GM19324 (cell line): Measurements from ENCODE around the gene PRKCB.
"Not testable (repeated sequence)": the region's sequence is repeated elsewhere in the genome, so short reads cannot be mapped to it uniquely, and the experiment has no call there.

Experiments used
- ATAC-seq: cut with Tn5 transposase; IDR thresholded peaks from one replicate; pipeline ENCODE4 v1.9.1; 2021; ENCODE audit warnings: mild to moderate bottlenecking, moderate library complexity; ENCODE audit not compliant: unreplicated experiment, low FRiP score

Gene PRKCB

DNA sequence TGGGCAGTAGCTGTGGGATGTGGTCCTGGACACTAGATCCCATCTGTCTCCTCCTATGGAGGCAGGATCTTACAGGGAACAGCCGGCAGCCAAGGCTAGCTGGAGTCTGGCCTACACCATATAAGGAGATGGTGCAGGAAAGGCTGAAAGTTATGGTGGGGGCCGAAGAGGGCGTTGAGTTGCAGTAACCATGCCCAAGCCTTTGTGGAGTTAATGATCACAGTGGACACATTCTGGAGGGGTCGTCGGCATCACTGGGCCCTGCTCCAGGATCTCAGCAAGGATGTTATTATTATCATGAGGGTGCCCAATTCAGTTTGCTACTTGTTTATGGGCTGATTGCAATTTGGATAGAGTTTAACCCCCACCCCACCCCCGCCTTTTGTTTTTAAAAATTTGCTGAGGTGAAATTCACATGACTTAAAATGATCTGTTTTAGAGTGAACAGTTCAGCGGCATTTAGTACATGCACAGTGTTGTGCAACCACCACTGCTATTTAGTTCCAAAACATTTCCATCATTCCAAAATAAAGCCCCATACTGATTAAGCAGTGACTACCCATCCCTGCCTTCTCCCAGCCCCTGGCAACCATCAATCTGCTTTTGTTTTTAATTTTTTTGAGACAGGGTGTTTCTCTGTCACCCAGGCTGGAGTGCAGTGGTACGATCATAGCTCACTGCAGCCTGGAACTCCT, 236.0 kb downstream of the PRKCB start:
- no peak for ATAC-seq

DNA sequence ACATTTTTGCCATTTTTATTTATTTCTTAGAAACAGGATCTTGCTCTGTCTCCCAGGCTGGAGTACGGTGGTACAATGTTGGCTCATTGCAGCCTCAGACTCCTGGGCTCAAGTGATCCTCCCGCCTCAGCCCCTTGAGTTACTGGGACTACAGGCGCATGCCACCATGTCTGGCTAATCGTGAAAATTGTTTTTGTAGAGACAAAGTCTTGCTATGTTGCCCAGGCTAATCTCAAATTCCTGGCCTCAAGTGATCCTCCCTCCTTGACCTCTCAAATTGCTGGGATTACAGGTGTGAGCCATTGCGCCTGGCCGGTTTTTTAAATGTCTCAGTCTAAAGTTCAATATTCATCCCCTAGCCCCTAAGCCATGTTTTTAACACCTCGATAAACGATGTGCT, 237.5 kb downstream of the PRKCB start:
- ATAC-seq: no peak

DNA sequence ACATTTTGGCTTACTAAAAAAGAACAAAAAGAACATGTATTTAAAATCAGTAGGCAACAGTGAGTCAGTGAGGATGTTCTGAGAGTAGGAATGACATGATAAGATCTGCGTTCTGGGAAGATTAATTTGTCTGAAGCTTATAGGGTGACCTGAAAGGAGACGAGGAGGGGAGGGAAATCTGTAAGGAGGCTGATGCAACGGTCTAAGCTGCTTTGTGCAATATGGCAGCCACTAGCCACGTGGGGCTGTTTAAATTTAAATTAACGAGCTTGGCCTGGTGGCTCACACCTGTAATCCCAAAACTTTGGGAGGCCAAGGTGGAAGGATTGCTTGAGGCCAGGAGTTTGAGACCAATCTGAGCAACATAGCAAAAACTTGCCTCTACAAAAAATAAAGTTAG, 238.8 kb downstream of the PRKCB start:
- ATAC-seq: no peak

DNA sequence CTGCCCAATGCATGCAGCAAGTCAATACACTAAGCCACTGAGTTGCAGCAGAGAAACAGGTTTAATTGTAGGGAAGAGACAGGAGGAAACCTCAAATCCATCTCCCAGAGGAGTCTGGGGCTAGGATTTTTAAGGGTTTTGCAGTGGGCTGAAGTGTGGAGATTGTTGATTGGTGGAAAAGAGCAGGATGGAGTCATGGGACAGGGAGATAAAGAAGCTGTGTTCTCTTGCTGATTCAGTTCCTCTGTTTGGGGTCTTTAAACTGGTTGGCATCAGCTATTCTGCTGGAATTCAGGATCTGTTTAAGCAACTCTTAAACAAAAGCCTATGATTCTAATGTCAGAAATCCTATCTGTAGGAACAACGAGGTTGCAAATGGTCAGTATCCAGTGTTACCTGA, 239.5 kb downstream of the PRKCB start:
- ATAC-seq: no peak

DNA sequence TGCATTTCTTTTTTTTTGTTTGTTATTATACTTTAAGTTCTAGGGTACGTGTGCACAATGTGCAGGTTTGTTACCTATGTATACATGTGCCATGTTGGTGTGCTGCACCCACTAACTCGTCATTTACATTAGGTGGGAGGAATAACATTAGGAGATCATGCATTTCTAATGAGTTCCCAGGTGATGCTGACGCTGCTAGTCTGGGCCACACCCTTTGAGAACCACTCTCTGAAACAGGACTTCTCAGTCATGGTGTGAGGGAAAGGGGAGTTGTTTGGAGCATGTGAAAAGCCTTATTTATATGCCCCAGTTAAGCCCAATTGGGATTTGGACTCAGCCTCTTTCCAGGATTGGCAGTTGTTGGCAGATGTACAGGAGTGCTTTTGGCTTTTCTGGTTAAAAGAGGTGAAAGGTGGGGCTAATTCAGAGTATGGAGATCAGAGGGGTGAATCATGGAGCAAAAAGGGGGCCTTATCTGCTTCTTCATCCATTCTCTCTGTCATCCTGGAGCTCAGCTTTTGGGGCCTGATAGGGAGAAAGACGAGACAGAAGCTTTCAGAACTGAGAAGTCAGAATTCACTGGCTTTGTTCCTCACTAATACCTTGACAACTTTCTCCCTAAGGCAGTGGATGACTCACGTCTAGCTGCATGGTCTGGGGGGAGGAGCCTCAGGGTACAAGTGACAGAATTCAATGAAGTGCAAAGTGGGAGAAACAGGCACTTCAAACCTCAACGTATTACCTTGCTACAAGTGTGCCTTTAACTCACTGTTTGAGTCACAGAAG, 240.3 kb downstream of the PRKCB start:
- no peak for ATAC-seq

DNA sequence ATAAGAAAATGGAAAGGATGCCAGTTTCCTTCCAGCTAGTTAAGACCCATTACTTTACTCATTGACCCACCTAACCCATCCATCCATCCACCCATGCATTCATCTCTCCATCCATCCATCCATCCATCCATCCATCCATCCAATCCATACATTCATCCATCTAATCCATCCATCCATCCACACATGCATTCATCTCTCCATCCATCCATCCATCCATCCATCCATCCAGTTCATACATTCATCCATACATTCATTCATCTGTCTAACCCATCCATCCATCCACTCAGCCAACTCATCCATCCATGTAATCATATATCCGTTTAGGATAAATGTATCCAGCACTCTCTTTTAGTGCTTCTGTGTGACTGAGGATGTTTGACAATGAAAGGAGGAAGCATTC, 241.5 kb downstream of the PRKCB start:
- no peak for ATAC-seq

DNA sequence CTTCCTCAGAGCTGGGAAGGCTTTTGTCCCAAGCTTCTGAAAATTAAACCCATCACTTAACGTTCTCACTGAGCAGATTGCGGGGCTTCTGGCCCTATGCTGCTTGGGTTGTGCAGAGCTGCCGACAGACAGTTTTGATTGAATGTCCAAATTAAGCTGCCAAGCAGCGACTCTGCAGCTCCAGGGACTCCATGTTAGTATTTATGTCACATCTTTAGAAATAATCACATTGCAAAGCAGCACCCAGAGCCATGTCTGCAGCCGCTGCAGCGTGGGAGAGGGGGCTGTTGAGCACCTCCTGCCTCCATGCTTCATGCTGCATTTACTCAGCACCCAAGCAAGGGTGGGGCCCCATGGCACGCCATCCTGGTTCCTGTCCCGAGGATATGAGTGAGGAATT, 242.2 kb downstream of the PRKCB start:
- ATAC-seq: no peak

DNA sequence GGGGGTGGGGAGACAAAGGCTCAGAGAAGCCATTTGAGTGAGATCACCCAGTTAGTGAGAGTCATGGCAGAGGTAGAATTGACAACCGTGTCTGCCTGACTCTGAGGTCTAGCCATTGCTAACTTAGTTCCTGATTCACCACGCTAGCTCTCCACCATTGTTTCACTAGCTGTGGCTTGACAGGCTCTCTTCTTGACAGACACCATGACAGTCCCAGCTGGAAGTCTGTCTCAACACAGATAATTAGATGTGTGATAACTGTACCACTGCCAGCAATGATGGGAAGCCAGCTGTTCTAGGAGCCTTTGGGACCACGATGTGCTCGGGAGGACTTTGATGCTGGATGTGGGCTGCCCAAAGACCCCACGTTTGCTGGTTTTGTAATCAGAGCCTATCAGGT, 249.9 kb downstream of the PRKCB start:
- ATAC-seq: no peak

DNA sequence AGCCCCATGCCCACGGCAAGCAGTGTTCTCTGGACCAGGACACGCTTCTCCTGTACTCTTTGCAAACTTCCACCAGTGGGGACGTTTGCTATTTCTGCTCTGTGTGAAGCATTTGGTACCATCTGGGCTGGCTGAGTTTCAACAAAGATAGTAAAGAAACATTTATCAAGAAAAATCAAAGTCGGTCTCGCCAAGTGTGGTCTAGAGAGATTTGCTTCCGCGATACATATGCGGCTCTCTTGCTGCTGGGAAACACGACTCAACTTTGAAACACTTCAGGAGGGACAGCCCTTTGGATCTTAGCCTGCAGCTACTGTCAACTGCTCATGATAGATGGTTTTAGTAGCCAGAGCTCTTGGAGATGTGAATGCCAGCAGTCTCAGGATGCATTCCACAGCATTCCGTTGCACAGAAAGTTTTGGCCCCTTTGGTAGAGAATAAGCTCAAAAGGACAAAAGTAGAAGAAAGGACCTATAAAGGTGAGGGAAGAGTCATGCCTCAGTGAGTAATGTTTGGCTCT, 252.2 kb downstream of the PRKCB start:
- ATAC-seq: no peak

DNA sequence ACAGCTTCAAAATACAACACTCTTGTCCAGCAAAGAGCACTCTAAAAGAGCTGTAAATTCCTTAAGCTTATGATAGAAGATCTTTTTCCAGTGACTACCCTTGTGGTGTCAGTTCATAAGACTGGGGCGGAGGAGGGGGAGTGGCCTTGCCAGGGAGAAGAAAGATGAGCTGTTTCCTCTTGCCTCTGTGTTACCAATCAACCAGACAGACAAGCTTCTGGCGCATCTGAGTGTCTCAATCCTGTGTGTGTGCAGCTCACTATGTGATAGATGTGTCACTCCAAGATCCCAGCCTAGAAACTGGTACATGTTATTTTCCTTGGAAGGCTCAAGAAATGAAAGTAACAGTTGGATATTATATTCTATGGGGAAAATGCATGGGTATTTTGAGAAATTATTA, 253.0 kb downstream of the PRKCB start:
- ATAC-seq: no peak

DNA sequence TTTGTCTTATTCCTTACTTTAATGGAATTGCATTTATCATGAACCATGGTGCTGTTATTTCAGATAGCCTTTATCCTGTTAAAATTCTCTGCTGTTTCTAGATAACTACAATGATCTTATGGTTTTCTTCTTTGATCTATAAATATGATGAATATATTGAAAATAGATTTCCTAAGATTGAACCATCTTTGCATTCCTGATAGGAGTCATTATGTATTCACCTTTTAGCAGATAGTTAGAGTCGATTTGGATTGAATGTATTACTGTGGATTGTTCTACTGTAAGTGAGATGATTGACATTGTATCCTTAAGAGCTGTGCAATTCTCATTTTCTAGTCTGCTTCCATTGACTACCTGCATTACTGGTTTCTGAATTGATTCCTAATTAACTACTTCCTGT, 255.3 kb downstream of the PRKCB start:
- ATAC-seq: no peak

DNA sequence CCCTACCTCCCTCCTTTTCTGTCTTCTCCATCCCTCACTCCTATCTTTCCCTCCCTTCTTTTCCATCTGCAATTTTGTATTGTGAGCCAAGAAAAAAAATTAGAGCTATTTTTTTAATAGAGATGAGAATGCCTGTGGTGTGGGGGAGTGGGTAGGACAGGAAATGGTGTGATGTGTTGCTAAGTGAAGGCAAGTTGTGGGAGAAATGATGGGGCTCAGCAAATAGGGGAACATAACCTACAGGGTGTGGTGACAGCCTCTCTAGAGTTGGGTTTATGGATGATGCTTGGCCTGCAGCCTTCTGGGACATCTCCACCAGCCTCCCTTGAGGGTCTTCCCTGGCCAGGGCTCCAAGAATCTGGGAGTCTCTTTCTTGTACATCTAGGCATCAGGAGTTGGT, 257.3 kb downstream of the PRKCB start:
- no peak for ATAC-seq

DNA sequence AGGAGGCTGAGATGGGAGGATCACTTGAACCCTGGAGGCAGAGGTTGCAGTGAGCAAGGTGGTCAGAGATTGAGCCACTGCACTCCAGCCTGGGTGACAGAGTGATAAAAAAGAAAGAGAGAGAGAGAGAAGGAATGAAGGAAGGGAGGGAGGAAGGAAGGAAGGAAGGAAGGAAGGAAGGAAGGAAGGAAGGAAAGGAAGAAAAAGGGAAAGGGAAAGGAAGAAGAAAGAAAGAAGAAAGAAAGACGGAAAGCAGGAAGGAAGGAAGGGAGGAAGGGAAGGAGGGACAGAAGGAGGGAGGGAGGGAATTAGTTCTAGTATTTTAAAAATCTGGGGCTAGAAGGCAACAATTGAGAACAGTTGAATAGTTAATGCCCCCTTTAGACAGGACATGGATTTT, 258.9 kb downstream of the PRKCB start:
- no peak for ATAC-seq

DNA sequence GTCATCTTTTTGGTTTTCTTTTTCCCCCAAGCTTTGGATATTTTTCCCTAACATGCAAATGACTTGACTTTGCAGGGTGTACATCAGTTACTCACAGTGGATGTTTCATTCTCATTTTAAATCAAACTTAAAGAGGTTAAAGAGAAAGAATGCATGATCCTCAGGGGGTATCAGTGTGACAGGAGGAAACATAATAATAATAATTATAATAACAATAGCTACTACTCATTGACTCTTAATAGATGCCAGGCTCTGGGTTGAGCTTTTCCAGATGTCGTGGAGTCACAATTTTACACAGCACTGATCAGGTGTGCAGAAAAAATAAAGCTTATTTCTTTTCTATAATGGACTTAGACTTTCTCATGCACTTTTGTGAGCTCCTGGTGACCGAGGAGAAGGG, 263.1 kb downstream of the PRKCB start:
- ATAC-seq: no peak

DNA sequence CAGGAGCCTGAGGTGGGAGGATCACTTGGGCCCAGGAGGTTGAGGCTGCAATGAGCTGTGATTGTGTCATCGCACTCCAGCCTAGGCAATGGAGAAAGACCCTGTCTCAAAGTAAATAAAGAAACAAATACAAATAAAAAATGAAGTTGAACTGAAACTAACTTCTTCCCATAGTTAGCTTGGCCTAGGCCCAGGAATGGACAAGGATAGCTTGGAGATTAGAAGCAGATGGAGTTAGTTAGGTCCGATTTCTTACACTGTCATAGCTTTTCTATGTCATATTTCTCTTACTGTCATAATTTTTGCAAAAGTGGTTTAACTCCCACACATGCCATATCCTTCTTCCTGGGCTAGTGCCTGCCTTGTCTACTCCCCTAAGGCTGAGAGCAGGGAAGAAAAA, 265.6 kb downstream of the PRKCB start:
- ATAC-seq: no peak

DNA sequence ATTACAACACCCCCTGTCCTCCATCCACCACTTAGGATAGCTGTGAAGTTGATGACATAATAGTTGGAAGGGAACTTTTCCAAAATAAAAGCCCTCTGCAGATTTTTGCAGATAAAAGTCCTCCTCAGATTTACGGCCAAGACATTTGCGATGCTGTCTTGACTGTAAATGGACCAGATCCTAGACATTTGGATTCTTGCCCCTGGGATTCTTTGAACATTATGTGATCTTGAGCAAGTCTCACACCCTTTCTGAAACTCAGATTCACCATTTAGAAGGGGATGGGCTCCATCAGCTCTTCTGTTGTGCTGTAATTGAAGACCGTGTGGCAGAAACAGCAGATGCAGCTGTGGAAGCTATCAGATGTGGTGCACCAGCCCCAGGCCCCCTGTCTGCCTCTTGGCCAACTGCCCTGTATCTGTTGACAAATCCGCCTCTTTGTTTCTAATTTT, 266.5 kb downstream of the PRKCB start:
- no peak for ATAC-seq

DNA sequence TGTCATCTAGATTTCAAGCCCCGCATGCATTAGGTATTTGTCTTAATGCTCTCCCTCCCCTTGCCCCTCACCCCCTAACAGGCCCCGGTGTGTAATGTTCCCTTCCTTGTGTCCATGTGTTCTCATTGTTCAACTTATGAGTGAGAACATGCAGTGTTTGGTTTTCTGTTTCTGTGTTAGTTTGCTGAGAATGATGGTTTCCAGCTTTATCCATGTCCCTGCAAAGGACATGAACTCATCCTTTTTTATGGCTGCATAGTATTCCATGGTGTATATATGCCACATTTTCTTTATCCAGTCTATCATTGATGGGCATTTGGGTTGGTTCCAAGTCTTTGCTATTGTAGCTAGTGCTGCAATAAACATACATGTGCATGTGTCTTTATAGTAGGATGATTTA, 269.7 kb downstream of the PRKCB start:
- ATAC-seq: not testable (repeated sequence)

DNA sequence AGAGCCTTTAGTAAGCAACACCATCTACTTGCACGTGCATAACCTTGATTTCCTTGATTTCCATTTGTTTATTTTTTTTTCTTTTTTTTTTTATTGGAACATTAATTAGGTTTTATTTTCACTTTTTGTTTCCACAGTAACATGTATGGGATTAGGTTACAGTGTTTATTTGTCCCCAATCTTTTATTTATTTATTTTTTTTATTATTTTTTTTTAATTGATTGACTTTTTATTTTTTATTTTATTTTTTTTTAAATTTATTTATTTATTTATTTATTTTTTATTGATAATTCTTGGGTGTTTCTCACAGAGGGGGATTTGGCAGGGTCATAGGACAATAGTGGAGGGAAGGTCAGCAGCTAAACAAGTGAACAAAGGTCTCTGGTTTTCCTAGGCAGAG, 272.3 kb downstream of the PRKCB start:
- ATAC-seq: not testable (repeated sequence)

DNA sequence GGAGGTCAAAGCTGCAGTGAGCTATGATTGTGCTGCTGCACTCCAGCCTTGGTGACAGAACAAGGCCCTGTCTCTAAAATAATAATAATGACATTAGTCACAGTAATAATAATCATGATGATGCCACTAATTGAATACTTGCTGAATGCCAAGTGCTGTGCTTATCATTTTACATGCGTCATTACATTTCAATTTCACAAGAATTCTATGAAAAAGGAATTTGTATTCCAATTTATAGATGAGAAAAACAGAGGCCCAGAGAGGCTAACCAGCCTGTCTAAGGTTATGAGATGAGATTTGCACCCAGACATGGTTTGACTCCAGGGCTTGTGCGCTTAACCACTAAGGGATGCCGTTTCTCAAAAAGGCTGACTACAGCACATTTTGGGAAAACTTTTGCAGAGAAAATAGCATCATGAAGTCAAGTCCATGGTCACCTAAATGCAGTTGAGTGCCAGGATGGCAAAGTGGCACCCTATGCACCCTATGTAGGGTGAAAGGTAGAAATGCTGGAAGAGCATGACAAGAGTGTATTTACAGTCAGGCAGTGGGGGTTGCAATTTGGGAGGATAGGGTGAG, 276.0 kb downstream of the PRKCB start:
- ATAC-seq: no peak

DNA sequence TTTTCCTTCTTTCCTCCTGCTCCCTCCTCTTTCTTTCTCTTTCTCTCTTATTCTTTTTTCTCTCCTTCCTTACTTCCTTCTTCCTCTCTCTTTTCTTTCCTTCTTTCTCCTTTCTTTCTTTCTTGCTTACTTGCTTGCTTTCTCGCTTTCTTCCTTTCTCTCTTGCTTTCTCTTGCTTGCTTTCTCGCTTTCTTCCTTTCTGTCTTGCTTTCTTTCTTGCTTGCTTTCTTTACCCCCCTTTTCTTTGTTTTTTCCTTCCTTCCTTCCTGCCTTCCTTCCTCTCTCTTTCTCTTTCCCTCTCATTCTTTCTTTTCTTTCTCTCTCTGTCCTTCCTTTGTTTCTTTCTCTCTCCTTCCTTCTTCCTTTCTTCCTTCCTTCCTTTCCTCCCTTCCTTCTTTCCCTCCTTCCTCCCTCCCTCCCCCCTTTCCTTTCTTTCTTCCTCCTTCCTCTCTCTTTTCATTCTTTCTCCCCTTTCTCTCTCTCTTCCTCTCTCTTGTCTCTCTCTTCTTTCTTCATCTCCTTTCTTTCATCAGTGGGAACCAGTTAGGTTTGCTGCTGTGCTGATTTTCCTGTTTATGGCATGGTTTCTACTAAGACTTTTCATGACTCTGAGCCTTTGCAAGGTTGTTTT, 277.4 kb downstream of the PRKCB start:
- ATAC-seq: no peak

DNA sequence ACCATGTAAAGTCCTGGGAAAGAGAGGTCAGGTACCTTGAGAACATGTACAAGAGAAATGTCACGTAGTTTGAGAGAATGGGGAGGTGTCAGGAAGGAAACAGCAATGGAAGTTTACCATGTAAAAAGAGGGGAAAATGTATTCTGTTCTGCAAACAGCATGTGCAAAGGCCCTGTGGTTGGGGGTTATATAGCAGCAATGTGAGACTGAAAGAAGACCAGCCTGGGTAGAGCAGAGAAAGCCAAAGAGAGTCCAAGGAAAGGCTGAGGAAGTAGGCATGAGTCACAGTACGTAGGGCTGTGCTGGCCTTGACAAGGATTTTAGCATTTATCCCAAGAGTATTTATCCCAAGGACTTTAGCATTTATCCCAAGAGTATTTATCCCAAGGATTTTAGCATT, 279.1 kb downstream of the PRKCB start:
- ATAC-seq: no peak
